GM21528 (cell line): ENCODE results near the gene UBR4.

ENCODE experiments used
- ATAC-seq: cut with Tn5 transposase; IDR thresholded peaks from one replicate; pipeline ENCODE4 v1.9.1; 2021; ENCODE audit warnings: mild to moderate bottlenecking, moderate library complexity; ENCODE audit not compliant: unreplicated experiment, low FRiP score

Gene UBR4

GRCh38 chr1:19100028-19100427, 110.0 kb downstream of the UBR4 start:
- ATAC-seq = no peak

- no peak for ATAC-seq
Observed at GRCh38 chr1:19096990-19097389, 113.1 kb downstream of the UBR4 start.

GRCh38 chr1:19096036-19096833, 113.8 kb downstream of the UBR4 start:
- ATAC-seq = no peak

GRCh38 chr1:19091196-19091953, 118.7 kb downstream of the UBR4 start:
- ATAC-seq = no peak

GRCh38 chr1:19089524-19089923, 120.5 kb downstream of the UBR4 start:
- no peak for ATAC-seq

- ATAC-seq = no peak
Observed at GRCh38 chr1:19088717-19089442, 121.2 kb downstream of the UBR4 start.

GRCh38 chr1:19087737-19088594, 122.1 kb downstream of the UBR4 start:
- no peak for ATAC-seq

- ATAC-seq = no peak
Observed at GRCh38 chr1:19087017-19087736, 122.9 kb downstream of the UBR4 start.

- no peak for ATAC-seq
Observed at GRCh38 chr1:19086176-19086875, 123.7 kb downstream of the UBR4 start.

GRCh38 chr1:19084206-19084738, 125.8 kb downstream of the UBR4 start:
- no peak for ATAC-seq

- no peak for ATAC-seq
Observed at GRCh38 chr1:19083081-19083480, 127.0 kb downstream of the UBR4 start.

- ATAC-seq = no peak
Observed at GRCh38 chr1:19081218-19081893, 128.7 kb downstream of the UBR4 start.

- ATAC-seq = no peak
Observed at GRCh38 chr1:19080721-19081120, 129.3 kb downstream of the UBR4 start.

- no peak for ATAC-seq
Observed at GRCh38 chr1:19079541-19080472, 130.3 kb downstream of the UBR4 start.

- no peak for ATAC-seq
Observed at GRCh38 chr1:19078536-19078935, 131.5 kb downstream of the UBR4 start.

GRCh38 chr1:19076841-19077616, 133.0 kb downstream of the UBR4 start:
- ATAC-seq = no peak
